GM18909 (cell line): Measurements from ENCODE around the gene GARNL3.

Source experiments
- ATAC-seq: cut with Tn5 transposase; IDR thresholded peaks from one replicate; pipeline ENCODE4 v1.9.1; 2021; ENCODE audit warnings: mild to moderate bottlenecking; ENCODE audit not compliant: unreplicated experiment, poor library complexity

The GARNL3 gene

GRCh38 chr9:127264462-127265219, at the start of gene GARNL3:
Gene GARNL3, plus strand, starts transcription at chr9:127264774. Its CDS starts 104 bp downstream, at chr9:127264878.
- ATAC-seq, result no peak

- no peak for ATAC-seq
Observed at GRCh38 chr9:127215268-127216209, 49.0 kb upstream of the GARNL3 start.

GRCh38 chr9:127216210-127216887, 48.2 kb upstream of the GARNL3 start:
- no peak for ATAC-seq

- no peak for ATAC-seq
Observed at GRCh38 chr9:127216888-127217217, 47.7 kb upstream of the GARNL3 start.

- no peak for ATAC-seq
Observed at GRCh38 chr9:127218818-127219217, 45.8 kb upstream of the GARNL3 start.

- no peak for ATAC-seq
Observed at GRCh38 chr9:127219520-127219919, 45.1 kb upstream of the GARNL3 start.

GRCh38 chr9:127221695-127222094, 42.9 kb upstream of the GARNL3 start:
- ATAC-seq, result no peak

GRCh38 chr9:127222388-127223095, 42.0 kb upstream of the GARNL3 start:
- ATAC-seq, result no peak

GRCh38 chr9:127223266-127223665, 41.3 kb upstream of the GARNL3 start:
- no peak for ATAC-seq

- ATAC-seq, result no peak
Observed at GRCh38 chr9:127223810-127224177, 40.8 kb upstream of the GARNL3 start.

- ATAC-seq, result peak; percentile 60
Observed at GRCh38 chr9:127224178-127224882, 40.2 kb upstream of the GARNL3 start.

- peak; percentile 48 for ATAC-seq
Observed at GRCh38 chr9:127224883-127225739, 39.5 kb upstream of the GARNL3 start.

GRCh38 chr9:127225801-127226625, 38.6 kb upstream of the GARNL3 start:
- ATAC-seq, result no peak

- ATAC-seq, result no peak
Observed at GRCh38 chr9:127229691-127230417, 34.7 kb upstream of the GARNL3 start.

GRCh38 chr9:127231666-127232065, 32.9 kb upstream of the GARNL3 start:
- no peak for ATAC-seq

GRCh38 chr9:127232833-127233549, 31.6 kb upstream of the GARNL3 start:
- ATAC-seq, result no peak

GRCh38 chr9:127233550-127233949, 31.0 kb upstream of the GARNL3 start:
- no peak for ATAC-seq
